Neural crest cell (in vitro differentiated cells): ENCODE measurements around the gene ZSWIM6. TPM values are rescaled to one million over a fixed set of nuclear protein-coding genes. Genes with fewer than 3 reads are reported as not detected.

Experiments used
- DNase-seq: peaks from one replicate; pipeline ENCODE4 v3.0.0; 2021; ENCODE audit warnings: low read depth, mixed read lengths, low spot score
- H3K27ac Mint-ChIP-seq: one replicate; pipeline ENCODE4 v1.8.0; 2021; ENCODE audit warnings: mild to moderate bottlenecking, mixed read lengths; ENCODE audit not compliant: unreplicated experiment
- H3K27me3 Mint-ChIP-seq: 2 replicates; pipeline ENCODE4 v1.8.0; 2021; ENCODE audit warnings: low read depth, mild to moderate bottlenecking, mixed read lengths
- H3K36me3 Mint-ChIP-seq: 2 replicates; pipeline ENCODE4 v1.8.0; 2021; ENCODE audit warnings: low read depth, mild to moderate bottlenecking, mixed read lengths
- H3K4me1 Mint-ChIP-seq: 2 replicates; pipeline ENCODE4 v1.8.0; 2021; ENCODE audit warnings: mixed read lengths
- H3K4me3 Mint-ChIP-seq: one replicate; pipeline ENCODE4 v1.8.0; 2021; ENCODE audit warnings: mild to moderate bottlenecking, mixed read lengths
- H3K9me3 Mint-ChIP-seq: 2 replicates; pipeline ENCODE4 v1.8.0; 2021; ENCODE audit warnings: mixed read lengths
- total RNA-seq: library from RNA; stranded (reverse); gene quantifications from 2 replicates; pipeline ENCODE4 v1.2.1, GENCODE V29; 2021
- TF ChIP-seq, protein P1 (sequence below): fragments of 200-600 bp; sonication (generic); conservative IDR thresholded peaks from 2 replicates; pipeline ENCODE4 v1.5.0; 2021; ENCODE audit warnings: antibody characterized with exemption, mild to moderate bottlenecking

ZSWIM6 gene
- total RNA-seq, 1 donor from 2014 or later, result 33.8 TPM

DNA sequence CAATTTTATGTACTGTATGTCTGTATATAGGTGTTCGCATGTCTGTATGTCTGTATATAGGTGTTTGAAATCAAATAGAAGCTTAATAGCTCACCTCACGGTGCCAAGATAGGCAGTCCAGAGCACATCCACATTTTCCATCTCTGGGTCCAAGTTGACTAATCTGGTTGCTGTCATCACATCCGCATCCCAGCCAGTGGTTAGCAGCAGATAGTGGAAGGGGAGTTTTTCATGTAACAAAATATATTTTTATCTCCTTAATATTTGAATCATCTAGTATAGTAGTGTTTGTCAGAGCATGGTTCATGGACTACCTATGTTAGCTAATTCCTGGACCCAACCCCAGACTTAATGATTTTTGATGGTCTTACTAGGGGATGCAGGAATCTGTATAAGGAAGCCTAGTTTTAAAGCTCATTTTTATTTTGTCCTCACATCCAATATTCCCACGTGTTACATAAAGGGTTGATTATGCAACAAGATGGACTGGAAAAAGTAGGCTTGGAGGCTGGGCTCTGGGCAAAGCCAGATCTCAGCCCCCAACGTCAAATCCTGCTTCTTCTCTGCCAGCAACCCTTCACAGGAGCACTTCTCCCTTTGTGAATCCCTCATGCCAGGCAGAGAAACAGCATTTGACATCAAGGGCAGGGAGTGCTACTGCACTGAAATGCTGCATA, 219.7 kb downstream of the ZSWIM6 start:
- Mint-ChIP-seq H3K4me1 (no peaks in the 10 kb centered on the region), H3K27me3 (no peaks in the 10 kb centered on the region), H3K36me3 (peaks cover 25% of the 10 kb centered on the region), H3K9me3 (peaks cover 15% of the 10 kb centered on the region), H3K4me3 (no peak overlapping the region), H3K27ac (no peak overlapping the region)
- no peak for DNase-seq
- TF ChIP-seq, protein P1, sequence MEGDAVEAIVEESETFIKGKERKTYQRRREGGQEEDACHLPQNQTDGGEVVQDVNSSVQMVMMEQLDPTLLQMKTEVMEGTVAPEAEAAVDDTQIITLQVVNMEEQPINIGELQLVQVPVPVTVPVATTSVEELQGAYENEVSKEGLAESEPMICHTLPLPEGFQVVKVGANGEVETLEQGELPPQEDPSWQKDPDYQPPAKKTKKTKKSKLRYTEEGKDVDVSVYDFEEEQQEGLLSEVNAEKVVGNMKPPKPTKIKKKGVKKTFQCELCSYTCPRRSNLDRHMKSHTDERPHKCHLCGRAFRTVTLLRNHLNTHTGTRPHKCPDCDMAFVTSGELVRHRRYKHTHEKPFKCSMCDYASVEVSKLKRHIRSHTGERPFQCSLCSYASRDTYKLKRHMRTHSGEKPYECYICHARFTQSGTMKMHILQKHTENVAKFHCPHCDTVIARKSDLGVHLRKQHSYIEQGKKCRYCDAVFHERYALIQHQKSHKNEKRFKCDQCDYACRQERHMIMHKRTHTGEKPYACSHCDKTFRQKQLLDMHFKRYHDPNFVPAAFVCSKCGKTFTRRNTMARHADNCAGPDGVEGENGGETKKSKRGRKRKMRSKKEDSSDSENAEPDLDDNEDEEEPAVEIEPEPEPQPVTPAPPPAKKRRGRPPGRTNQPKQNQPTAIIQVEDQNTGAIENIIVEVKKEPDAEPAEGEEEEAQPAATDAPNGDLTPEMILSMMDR, result no peak

DNA sequence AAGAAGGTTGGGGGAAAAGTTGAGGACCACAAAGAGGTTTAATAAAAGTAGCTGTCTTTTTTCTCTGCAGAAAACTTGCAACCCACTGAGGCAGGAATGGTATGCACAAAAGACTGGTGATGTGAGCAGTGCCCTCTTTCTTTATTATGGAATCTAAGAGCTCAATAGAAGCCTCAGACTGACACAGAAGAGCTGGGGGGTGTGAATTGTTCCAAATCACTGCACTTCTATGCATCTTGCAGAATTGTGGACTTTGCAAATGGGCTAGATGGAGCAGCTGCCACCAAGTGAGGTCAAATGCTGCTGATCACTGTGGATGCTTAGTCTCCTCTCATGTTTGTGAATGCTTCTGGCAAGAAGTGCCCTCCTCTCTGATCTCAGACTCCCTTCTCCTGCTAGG, 227.1 kb downstream of the ZSWIM6 start:
- H3K36me3 Mint-ChIP-seq, result peaks cover 9% of the 10 kb centered on the region
- H3K9me3 Mint-ChIP-seq, result peaks cover 9% of the 10 kb centered on the region
- peaks cover 22% of the 10 kb centered on the region for H3K4me1 Mint-ChIP-seq
- TF ChIP-seq, protein P1, result no peak
- H3K27me3 Mint-ChIP-seq, result no peaks in the 10 kb centered on the region
- DNase-seq, result no peak
- no peak overlapping the region for H3K4me3 Mint-ChIP-seq
- no peak overlapping the region for H3K27ac Mint-ChIP-seq

DNA sequence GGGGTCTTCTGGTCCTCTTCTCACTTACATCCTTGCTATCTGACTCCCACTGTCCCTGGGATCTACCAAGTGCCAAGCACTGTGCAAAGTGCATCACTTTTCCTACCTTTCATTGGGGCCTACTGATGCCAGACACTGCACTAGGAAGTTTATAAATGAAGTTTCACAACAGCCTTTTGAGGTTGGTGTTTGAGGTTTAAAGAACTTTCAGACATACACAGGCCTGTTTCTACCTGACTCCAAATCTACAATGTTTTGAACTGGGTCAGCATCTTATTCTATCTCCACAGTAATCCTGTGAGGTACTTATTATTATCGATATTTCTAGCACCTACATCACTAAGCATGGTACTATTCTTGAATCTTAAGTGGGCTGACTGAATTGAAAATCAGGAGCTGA, 227.7 kb downstream of the ZSWIM6 start:
- no peak overlapping the region for H3K4me3 Mint-ChIP-seq
- peaks cover 7% of the 10 kb centered on the region for H3K9me3 Mint-ChIP-seq
- H3K36me3 Mint-ChIP-seq, result peaks cover 5% of the 10 kb centered on the region
- no peak for DNase-seq
- peak overlapping the region; percentile 39 for H3K27ac Mint-ChIP-seq
- H3K27me3 Mint-ChIP-seq, result no peaks in the 10 kb centered on the region
- TF ChIP-seq, protein P1, result no peak
- H3K4me1 Mint-ChIP-seq, result peaks cover 22% of the 10 kb centered on the region

DNA sequence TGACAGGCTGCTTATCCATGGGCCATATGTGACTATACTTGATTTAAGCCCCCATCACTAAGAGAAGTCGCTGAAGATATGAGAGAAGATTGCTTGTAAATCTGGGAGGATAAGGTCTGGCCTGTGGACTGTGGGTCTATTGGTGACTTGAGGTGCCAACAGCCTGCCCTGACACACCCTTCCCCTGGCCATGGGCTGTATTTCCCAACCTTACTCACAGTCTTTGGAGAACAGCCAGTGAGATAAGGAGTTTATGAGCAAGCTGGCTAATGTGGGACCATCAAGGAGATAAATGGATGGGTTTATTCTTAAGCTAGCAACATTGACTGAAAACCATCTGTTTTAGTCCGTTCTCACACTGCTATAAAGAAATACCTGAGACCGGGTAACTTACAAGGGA, 231.3 kb downstream of the ZSWIM6 start:
- Mint-ChIP-seq H3K9me3 (peaks cover 4% of the 10 kb centered on the region), H3K4me3 (no peak overlapping the region), H3K36me3 (no peaks in the 10 kb centered on the region), H3K4me1 (peaks cover 22% of the 10 kb centered on the region), H3K27me3 (no peaks in the 10 kb centered on the region), H3K27ac (no peak overlapping the region)
- TF ChIP-seq, protein P1, result no peak
- DNase-seq, result no peak

DNA sequence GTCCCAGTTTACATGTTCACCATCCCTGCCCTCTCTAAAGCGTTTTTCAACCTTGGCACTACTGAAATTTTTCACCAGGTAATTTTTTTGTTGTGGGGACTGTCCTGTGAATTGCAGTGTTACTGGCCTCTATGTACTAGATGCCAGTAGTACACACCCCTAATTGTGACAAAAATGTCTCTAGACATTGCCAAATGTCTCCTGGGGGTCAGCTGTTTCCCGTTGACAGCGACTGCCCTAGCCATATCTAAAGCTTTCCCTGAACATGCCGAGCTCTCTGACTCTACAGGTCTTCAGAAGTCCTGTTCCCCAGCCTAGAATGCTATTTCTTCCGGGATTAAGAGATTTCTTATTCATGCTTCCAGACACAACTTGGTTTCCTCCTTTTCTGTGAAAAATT, 235.3 kb downstream of the ZSWIM6 start:
- H3K9me3 Mint-ChIP-seq, result peaks cover 6% of the 10 kb centered on the region

More for the DNA sequence above, 235.3 kb downstream of the ZSWIM6 start:
- Mint-ChIP-seq H3K4me1 (peaks cover 4% of the 10 kb centered on the region), H3K4me3 (no peak overlapping the region), H3K27me3 (no peaks in the 10 kb centered on the region), H3K27ac (no peak overlapping the region), H3K36me3 (no peaks in the 10 kb centered on the region)
- TF ChIP-seq, protein P1, result no peak
- no peak for DNase-seq
